ENCODE results near the gene ACE.

The ACE gene

DNA sequence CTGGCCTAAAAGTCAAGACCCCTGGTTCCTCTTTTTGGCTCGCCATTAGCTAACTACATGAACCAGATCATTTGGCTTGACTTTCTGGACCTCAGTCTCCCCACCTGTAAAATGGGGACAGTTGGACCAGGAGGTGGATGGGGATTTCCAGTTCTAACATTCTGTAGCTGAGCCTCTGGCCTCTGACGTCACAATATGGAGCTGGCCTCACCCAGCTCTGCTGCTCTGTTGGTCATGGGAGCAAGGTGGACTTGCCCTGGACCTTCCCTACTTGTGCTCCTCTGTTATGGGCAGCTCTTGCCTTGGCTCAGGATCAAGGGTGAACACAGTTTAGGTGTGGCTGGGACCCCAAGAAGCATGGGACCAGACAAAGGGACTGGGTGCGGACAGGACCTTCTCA lies 29.8 kb downstream of the ACE start:
- DNase-seq (ENCODE audit: low spot score) = no peak
- no peak overlapping the region for H3K4me3 ChIP-seq
- no peak overlapping the region for H3K27ac ChIP-seq
- TF ChIP-seq, protein P1, sequence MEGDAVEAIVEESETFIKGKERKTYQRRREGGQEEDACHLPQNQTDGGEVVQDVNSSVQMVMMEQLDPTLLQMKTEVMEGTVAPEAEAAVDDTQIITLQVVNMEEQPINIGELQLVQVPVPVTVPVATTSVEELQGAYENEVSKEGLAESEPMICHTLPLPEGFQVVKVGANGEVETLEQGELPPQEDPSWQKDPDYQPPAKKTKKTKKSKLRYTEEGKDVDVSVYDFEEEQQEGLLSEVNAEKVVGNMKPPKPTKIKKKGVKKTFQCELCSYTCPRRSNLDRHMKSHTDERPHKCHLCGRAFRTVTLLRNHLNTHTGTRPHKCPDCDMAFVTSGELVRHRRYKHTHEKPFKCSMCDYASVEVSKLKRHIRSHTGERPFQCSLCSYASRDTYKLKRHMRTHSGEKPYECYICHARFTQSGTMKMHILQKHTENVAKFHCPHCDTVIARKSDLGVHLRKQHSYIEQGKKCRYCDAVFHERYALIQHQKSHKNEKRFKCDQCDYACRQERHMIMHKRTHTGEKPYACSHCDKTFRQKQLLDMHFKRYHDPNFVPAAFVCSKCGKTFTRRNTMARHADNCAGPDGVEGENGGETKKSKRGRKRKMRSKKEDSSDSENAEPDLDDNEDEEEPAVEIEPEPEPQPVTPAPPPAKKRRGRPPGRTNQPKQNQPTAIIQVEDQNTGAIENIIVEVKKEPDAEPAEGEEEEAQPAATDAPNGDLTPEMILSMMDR (IDR thresholded peaks at IDR 0.05) = no peak

- Histone ChIP-seq H3K27ac (no peak overlapping the region), H3K4me3 (no peak overlapping the region)
- no peak for DNase-seq (ENCODE audit: low spot score)
- TF ChIP-seq, protein P1 (IDR thresholded peaks at IDR 0.05) = no peak
These were observed 34.5 kb downstream of the ACE start for GRCh38 chr17:63511331-63511730.

- Histone ChIP-seq H3K4me3 (no peak overlapping the region), H3K27ac (no peak overlapping the region)
- TF ChIP-seq, protein P1 (IDR thresholded peaks at IDR 0.05) = no peak
- DNase-seq (ENCODE audit: low spot score) = no peak
These were observed 35.5 kb downstream of the ACE start for GRCh38 chr17:63512388-63512787.

GRCh38 chr17:63512896-63513644 lies 36.2 kb downstream of the ACE start:
- Histone ChIP-seq H3K27ac (no peak overlapping the region), H3K4me3 (no peak overlapping the region)
- no peak for DNase-seq (ENCODE audit: low spot score)
- TF ChIP-seq, protein P1 (IDR thresholded peaks at IDR 0.05) = no peak

GRCh38 chr17:63514477-63514876 lies 37.6 kb downstream of the ACE start:
- no peak overlapping the region for H3K4me3 ChIP-seq
- TF ChIP-seq, protein P1 (IDR thresholded peaks at IDR 0.05) = no peak
- H3K27ac ChIP-seq = no peak overlapping the region
- no peak for DNase-seq (ENCODE audit: low spot score)

GRCh38 chr17:63514974-63515373 lies 38.1 kb downstream of the ACE start:
- TF ChIP-seq, protein P1 (IDR thresholded peaks at IDR 0.05) = no peak
- DNase-seq (ENCODE audit: low spot score) = no peak
- H3K27ac ChIP-seq = no peak overlapping the region
- H3K4me3 ChIP-seq = no peak overlapping the region

DNA sequence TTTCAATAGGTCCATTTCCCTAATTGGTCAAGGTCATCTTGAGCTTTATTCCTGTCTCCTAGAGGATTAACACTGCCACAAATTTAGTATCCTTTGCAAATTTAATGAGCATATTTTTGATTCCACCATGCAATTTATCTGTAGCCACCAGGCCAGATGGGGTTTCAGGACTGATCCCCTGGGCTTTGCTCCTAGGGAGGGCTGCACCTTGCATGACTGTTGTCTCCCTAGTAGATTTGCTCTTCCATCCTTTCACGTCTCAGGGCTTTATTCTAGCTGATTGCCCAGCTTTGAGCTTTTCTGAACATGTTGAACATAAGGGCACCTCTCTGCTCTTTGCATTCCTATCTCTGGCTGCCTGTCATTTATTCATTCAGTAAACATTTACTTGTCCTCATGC lies 38.6 kb downstream of the ACE start:
- TF ChIP-seq, protein P1 (IDR thresholded peaks at IDR 0.05) = no peak
- no peak overlapping the region for H3K27ac ChIP-seq
- no peak overlapping the region for H3K4me3 ChIP-seq
- DNase-seq (ENCODE audit: low spot score) = no peak

Measured in coronary artery (tissue), 2 donors.